Measurements from ENCODE around the gene SLC25A11.
"Not testable (repeated sequence)": the region's sequence is repeated elsewhere in the genome, so short reads cannot be mapped to it uniquely, and the experiment has no call there.

Gene SLC25A11

GRCh38 chr17:4920351-4921048 lies 19.3 kb downstream of the SLC25A11 start:
- no peak for DNase-seq (ENCODE audit: low read depth, low spot score)

GRCh38 chr17:4919511-4920047 lies 20.3 kb downstream of the SLC25A11 start:
- DNase-seq (ENCODE audit: low read depth, low spot score), result no peak

GRCh38 chr17:4914551-4914950 lies 25.3 kb downstream of the SLC25A11 start:
- DNase-seq (ENCODE audit: low read depth, low spot score), result not testable (repeated sequence)

- DNase-seq (ENCODE audit: low read depth, low spot score), result no peak
These were observed 25.9 kb downstream of the SLC25A11 start for GRCh38 chr17:4913994-4914393.

GRCh38 chr17:4908711-4909496 lies 30.9 kb downstream of the SLC25A11 start:
- peak; percentile 94 for DNase-seq (ENCODE audit: low read depth, low spot score)

- DNase-seq (ENCODE audit: low read depth, low spot score), result no peak
These were observed 31.5 kb downstream of the SLC25A11 start for GRCh38 chr17:4908301-4908700.

- DNase-seq (ENCODE audit: low read depth, low spot score), result not testable (repeated sequence)
These were observed 33.2 kb downstream of the SLC25A11 start for GRCh38 chr17:4906642-4907041.

GRCh38 chr17:4903051-4903818 lies 36.6 kb downstream of the SLC25A11 start, which contains the start of gene CHRNE:
Gene CHRNE, minus strand, starts transcription at chr17:4903098. Its CDS starts 35 bp downstream, at chr17:4903063.
- DNase-seq (ENCODE audit: low read depth, low spot score), result peak; percentile 85

- no peak for DNase-seq (ENCODE audit: low read depth, low spot score)
These were observed 37.3 kb downstream of the SLC25A11 start for GRCh38 chr17:4902540-4902939.

GRCh38 chr17:4901648-4902344 lies 38.0 kb downstream of the SLC25A11 start:
- DNase-seq (ENCODE audit: low read depth, low spot score), result no peak

GRCh38 chr17:4901108-4901647 lies 38.7 kb downstream of the SLC25A11 start:
- DNase-seq (ENCODE audit: low read depth, low spot score), result no peak

- peak; percentile 48 for DNase-seq (ENCODE audit: low read depth, low spot score)
These were observed 39.4 kb downstream of the SLC25A11 start for GRCh38 chr17:4900231-4901107.

- peak; percentile 80 for DNase-seq (ENCODE audit: low read depth, low spot score)
These were observed 40.3 kb downstream of the SLC25A11 start, which contains the start of gene C17orf107 for GRCh38 chr17:4899341-4900230. Gene C17orf107, plus strand, starts transcription at chr17:4899536. Its CDS starts 227 bp downstream, at chr17:4899763.

GRCh38 chr17:4898927-4899326 lies 40.9 kb downstream of the SLC25A11 start:
- DNase-seq (ENCODE audit: low read depth, low spot score), result no peak

- no peak for DNase-seq (ENCODE audit: low read depth, low spot score)
These were observed 41.5 kb downstream of the SLC25A11 start for GRCh38 chr17:4898351-4898750.

- no peak for DNase-seq (ENCODE audit: low read depth, low spot score)
These were observed 42.1 kb downstream of the SLC25A11 start for GRCh38 chr17:4897785-4898184.

- no peak for DNase-seq (ENCODE audit: low read depth, low spot score)
These were observed 42.6 kb downstream of the SLC25A11 start for GRCh38 chr17:4897198-4897687.

- DNase-seq (ENCODE audit: low read depth, low spot score), result no peak
These were observed 43.3 kb downstream of the SLC25A11 start for GRCh38 chr17:4896332-4897197.

Data from astrocyte of the hippocampus (primary cell).